Activated T-helper 1 cell treated with anti-CD3 and anti-CD28 coated beads, Interleukin-12 subunit alpha, Interleukin-12 subunit beta, Interleukin-2, Interleukin-4 antibody, amounts not matched to agents 30 ng/mL and 10 ng/mL and 1 ng/mL, durations not matched to agents 14 hours and 24 hours and 36 hours (primary cell): ENCODE data around the gene RBM19. TPM values are rescaled to one million over a fixed set of nuclear protein-coding genes. Genes with fewer than 3 reads are reported as not detected.

Experiments
- DNase-seq: peaks from one replicate; pipeline ENCODE4 v3.0.0; 2021; ENCODE audit warnings: low spot score
- H3K27ac Mint-ChIP-seq: one replicate; pipeline ENCODE4 v1.8.0; 2021; ENCODE audit warnings: mild to moderate bottlenecking, mixed read lengths
- H3K27me3 Mint-ChIP-seq: one replicate; pipeline ENCODE4 v1.8.0; 2022; ENCODE audit warnings: mild to moderate bottlenecking, moderate library complexity, mixed read lengths; ENCODE audit not compliant: insufficient read depth
- H3K36me3 Mint-ChIP-seq: one replicate; pipeline ENCODE4 v1.8.0; 2021; ENCODE audit warnings: low read depth, mixed read lengths
- H3K4me1 Mint-ChIP-seq: one replicate; pipeline ENCODE4 v1.8.0; 2021; ENCODE audit warnings: low read depth, mixed read lengths
- H3K4me3 Mint-ChIP-seq: one replicate; pipeline ENCODE4 v1.8.0; 2021; ENCODE audit warnings: mild to moderate bottlenecking, moderate library complexity, mixed read lengths
- H3K9me3 Mint-ChIP-seq: one replicate; pipeline ENCODE4 v1.8.0; 2021; ENCODE audit warnings: mixed read lengths
- intact Hi-C: fragments of 100-400 bp; cut with micrococcal nuclease; formaldehyde crosslinking; loops from one replicate; pipeline ENCODE4 v1.15.1; 2024
- total RNA-seq: library from RNA; stranded (reverse); gene quantifications from 2 replicates; pipeline ENCODE4 v1.2.3, GENCODE V29; 2022

RBM19 gene
- total RNA-seq, 1 donor from 2014 or later, result 102 TPM

- no peak overlapping the region for H3K4me3 Mint-ChIP-seq
- no peaks in the 10 kb centered on the region for H3K27me3 Mint-ChIP-seq
- no peak for DNase-seq
- intact Hi-C loops, result no loop called here
- peaks cover under 1% of the 10 kb centered on the region for H3K36me3 Mint-ChIP-seq
- H3K9me3 Mint-ChIP-seq, result no peaks in the 10 kb centered on the region
- H3K4me1 Mint-ChIP-seq, result no peaks in the 10 kb centered on the region
- H3K27ac Mint-ChIP-seq, result no peak overlapping the region
These were observed 81.7 kb downstream of the RBM19 start for GRCh38 chr12:113884392-113884791.

DNA sequence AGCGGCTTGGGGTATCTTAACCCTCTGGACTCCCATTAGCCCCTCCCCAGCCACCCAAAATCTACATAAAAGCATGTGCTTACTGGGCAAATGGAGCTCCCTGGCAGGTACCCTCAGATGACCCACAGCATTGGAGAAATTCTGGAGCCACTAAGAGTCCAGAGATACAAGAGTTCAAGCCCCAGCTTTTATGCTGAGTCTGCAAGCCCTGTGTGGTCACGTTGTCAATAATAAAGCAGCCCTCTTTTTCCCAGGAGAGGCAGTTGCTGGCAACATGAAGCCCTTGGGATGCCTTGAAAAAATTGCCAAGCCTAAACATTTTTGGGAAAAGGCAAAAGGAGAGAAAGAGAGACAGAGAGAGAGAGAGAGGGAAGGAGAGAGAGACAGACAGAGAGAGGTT lies 83.4 kb downstream of the RBM19 start:
- Mint-ChIP-seq H3K4me3 (no peak overlapping the region), H3K9me3 (no peaks in the 10 kb centered on the region), H3K27ac (no peak overlapping the region), H3K27me3 (no peaks in the 10 kb centered on the region), H3K36me3 (no peaks in the 10 kb centered on the region), H3K4me1 (no peaks in the 10 kb centered on the region)
- DNase-seq, result no peak
- intact Hi-C loops, result no loop called here

DNA sequence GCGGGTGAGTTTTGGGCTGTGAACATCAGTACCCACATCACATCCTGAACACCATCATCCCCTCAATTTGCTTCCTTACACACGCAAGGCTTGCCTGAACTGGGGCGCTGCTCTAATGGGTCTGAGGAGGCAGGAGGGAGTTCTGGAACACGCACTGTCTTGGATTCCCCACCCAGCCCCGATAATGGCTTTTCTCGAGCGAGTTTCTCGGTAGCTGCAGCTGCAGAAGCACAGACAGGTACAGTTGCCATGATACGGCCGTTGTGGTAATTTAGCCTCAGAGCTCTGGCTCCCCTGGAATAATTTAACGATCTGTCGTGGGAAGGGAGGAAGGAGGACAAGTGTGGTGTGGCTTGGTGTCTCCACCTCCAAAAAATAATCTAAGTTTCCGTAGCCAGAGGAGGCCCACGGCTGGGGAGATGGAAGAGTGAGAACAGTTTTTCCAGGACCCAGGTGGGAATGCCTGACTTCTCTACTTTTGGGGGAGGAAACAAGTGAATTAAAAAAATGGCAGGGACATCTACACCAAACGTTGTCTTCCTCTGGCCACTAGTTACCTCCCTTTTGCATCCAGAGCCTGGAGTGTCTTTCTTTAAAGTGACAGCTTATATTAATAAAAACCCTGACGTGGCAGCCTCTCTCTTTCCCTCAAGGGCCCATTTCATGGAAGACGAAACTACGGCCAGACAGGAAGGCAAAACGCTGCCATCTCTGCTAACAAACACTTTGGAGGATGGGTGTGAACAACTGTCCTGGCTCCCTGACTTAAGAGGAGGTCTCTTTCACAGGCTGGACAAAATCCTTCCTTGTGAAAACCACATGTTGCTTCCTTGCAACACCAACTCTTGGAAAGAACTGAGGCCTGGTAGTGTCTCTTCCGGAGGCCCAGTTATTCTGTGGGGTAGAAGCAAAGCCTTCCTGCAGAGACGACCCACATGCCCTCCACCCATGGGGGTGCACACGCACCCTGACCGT lies 84.8 kb downstream of the RBM19 start:
- Mint-ChIP-seq H3K9me3 (no peaks in the 10 kb centered on the region), H3K4me3 (no peak overlapping the region), H3K36me3 (no peaks in the 10 kb centered on the region), H3K27me3 (no peaks in the 10 kb centered on the region), H3K27ac (no peak overlapping the region), H3K4me1 (no peaks in the 10 kb centered on the region)
- DNase-seq, result no peak
- intact Hi-C loops, result no loop called here

GRCh38 chr12:113880326-113880725 lies 85.8 kb downstream of the RBM19 start:
- Mint-ChIP-seq H3K4me1 (no peaks in the 10 kb centered on the region), H3K9me3 (no peaks in the 10 kb centered on the region), H3K4me3 (no peak overlapping the region), H3K36me3 (no peaks in the 10 kb centered on the region), H3K27ac (no peak overlapping the region), H3K27me3 (no peaks in the 10 kb centered on the region)
- no peak for DNase-seq
- intact Hi-C loops, result no loop called here

- H3K9me3 Mint-ChIP-seq, result no peaks in the 10 kb centered on the region
- no peaks in the 10 kb centered on the region for H3K4me1 Mint-ChIP-seq
- no peak overlapping the region for H3K27ac Mint-ChIP-seq
- no peaks in the 10 kb centered on the region for H3K36me3 Mint-ChIP-seq
- no peak overlapping the region for H3K4me3 Mint-ChIP-seq
- DNase-seq, result no peak
- H3K27me3 Mint-ChIP-seq, result no peaks in the 10 kb centered on the region
- intact Hi-C loops, result no loop called here
These were observed 86.5 kb downstream of the RBM19 start for GRCh38 chr12:113879658-113880057.

GRCh38 chr12:113877607-113878006 lies 88.5 kb downstream of the RBM19 start:
- no peak for DNase-seq
- Mint-ChIP-seq H3K4me1 (no peaks in the 10 kb centered on the region), H3K36me3 (no peaks in the 10 kb centered on the region), H3K9me3 (no peaks in the 10 kb centered on the region), H3K27me3 (no peaks in the 10 kb centered on the region), H3K27ac (no peak overlapping the region), H3K4me3 (no peak overlapping the region)
- intact Hi-C loops, result no loop called here

GRCh38 chr12:113876160-113876559 lies 90.0 kb downstream of the RBM19 start:
- Mint-ChIP-seq H3K4me1 (no peaks in the 10 kb centered on the region), H3K9me3 (no peaks in the 10 kb centered on the region), H3K27me3 (no peaks in the 10 kb centered on the region), H3K36me3 (no peaks in the 10 kb centered on the region), H3K4me3 (no peak overlapping the region), H3K27ac (no peak overlapping the region)
- no peak for DNase-seq
- intact Hi-C loops, result no loop called here

GRCh38 chr12:113875691-113876090 lies 90.4 kb downstream of the RBM19 start:
- H3K4me3 Mint-ChIP-seq, result no peak overlapping the region
- H3K4me1 Mint-ChIP-seq, result no peaks in the 10 kb centered on the region
- intact Hi-C loops, result no loop called here
- no peaks in the 10 kb centered on the region for H3K9me3 Mint-ChIP-seq
- DNase-seq, result no peak
- no peaks in the 10 kb centered on the region for H3K27me3 Mint-ChIP-seq
- no peak overlapping the region for H3K27ac Mint-ChIP-seq
- H3K36me3 Mint-ChIP-seq, result no peaks in the 10 kb centered on the region

- no peaks in the 10 kb centered on the region for H3K9me3 Mint-ChIP-seq
- H3K27me3 Mint-ChIP-seq, result no peaks in the 10 kb centered on the region
- H3K27ac Mint-ChIP-seq, result no peak overlapping the region
- intact Hi-C loops, result no loop called here
- H3K4me3 Mint-ChIP-seq, result no peak overlapping the region
- no peak for DNase-seq
- H3K36me3 Mint-ChIP-seq, result no peaks in the 10 kb centered on the region
- H3K4me1 Mint-ChIP-seq, result no peaks in the 10 kb centered on the region
These were observed 91.0 kb downstream of the RBM19 start for GRCh38 chr12:113874999-113875561.

GRCh38 chr12:113874326-113874725 lies 91.8 kb downstream of the RBM19 start:
- intact Hi-C loops, result no loop called here
- no peak overlapping the region for H3K4me3 Mint-ChIP-seq

GRCh38 chr12:113873740-113874139 lies 92.4 kb downstream of the RBM19 start:
- H3K4me3 Mint-ChIP-seq, result no peak overlapping the region
- H3K36me3 Mint-ChIP-seq, result no peaks in the 10 kb centered on the region
- intact Hi-C loops, result no loop called here
- H3K27ac Mint-ChIP-seq, result no peak overlapping the region
- H3K4me1 Mint-ChIP-seq, result no peaks in the 10 kb centered on the region
- DNase-seq, result no peak
- no peaks in the 10 kb centered on the region for H3K9me3 Mint-ChIP-seq
- no peaks in the 10 kb centered on the region for H3K27me3 Mint-ChIP-seq

More at GRCh38 chr12:113874326-113874725, 91.8 kb downstream of the RBM19 start:
- no peak for DNase-seq
- Mint-ChIP-seq H3K27me3 (no peaks in the 10 kb centered on the region), H3K4me1 (no peaks in the 10 kb centered on the region), H3K36me3 (no peaks in the 10 kb centered on the region), H3K9me3 (no peaks in the 10 kb centered on the region), H3K27ac (no peak overlapping the region)

GRCh38 chr12:113870890-113871289 lies 95.2 kb downstream of the RBM19 start:
- no peak for DNase-seq
- intact Hi-C loops, result no loop called here

DNA sequence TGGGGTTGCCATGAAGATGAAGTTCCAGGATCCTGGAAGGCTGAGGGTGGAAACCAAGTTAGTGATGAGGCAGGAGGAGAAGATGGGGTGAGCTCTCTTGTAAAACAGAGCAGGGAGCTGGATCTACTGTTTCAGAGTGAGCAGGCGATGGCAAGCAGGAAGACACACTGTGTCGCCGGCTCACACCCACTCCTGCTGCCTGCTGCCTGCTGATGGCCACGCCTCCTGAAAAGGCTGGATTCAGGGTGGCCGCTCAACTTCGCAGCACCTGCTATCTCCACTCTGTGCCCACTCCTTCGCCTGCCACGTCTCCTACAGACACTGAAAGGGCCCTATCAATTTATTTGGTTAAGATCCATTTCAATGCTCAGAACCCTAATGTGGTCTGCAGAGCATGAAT lies 96.1 kb downstream of the RBM19 start:
- intact Hi-C loops, result no loop called here
- no peaks in the 10 kb centered on the region for H3K27me3 Mint-ChIP-seq
- H3K9me3 Mint-ChIP-seq, result no peaks in the 10 kb centered on the region
- no peak overlapping the region for H3K4me3 Mint-ChIP-seq
- H3K4me1 Mint-ChIP-seq, result no peaks in the 10 kb centered on the region
- no peak overlapping the region for H3K27ac Mint-ChIP-seq
- DNase-seq, result no peak
- no peaks in the 10 kb centered on the region for H3K36me3 Mint-ChIP-seq

More at GRCh38 chr12:113870890-113871289, 95.2 kb downstream of the RBM19 start:
- no peak overlapping the region for H3K4me3 Mint-ChIP-seq
- H3K36me3 Mint-ChIP-seq, result no peaks in the 10 kb centered on the region
- H3K27me3 Mint-ChIP-seq, result no peaks in the 10 kb centered on the region
- no peaks in the 10 kb centered on the region for H3K9me3 Mint-ChIP-seq
- no peaks in the 10 kb centered on the region for H3K4me1 Mint-ChIP-seq
- H3K27ac Mint-ChIP-seq, result no peak overlapping the region
